K562 (cell line): ENCODE data around the gene ERBB3. TPM values are rescaled to one million over a fixed set of nuclear protein-coding genes. Genes with fewer than 3 reads are reported as not detected.

Experiments
- AFF4 ChIP-seq: sonication (generic); formaldehyde crosslinking; IDR thresholded peaks from 2 replicates; pipeline ENCODE4 v1.8.0; 2023; ENCODE audit warnings: mild to moderate bottlenecking, missing genetic modification reagents
- ARID1B ChIP-seq: fragments of 450-650 bp; IDR thresholded peaks from 2 replicates; pipeline ENCODE4 v1.6.1; 2016; ENCODE audit warnings: antibody characterized with exemption, mild to moderate bottlenecking, inconsistent platforms
- CHD2 ChIP-seq: IDR thresholded peaks from 2 replicates; pipeline ENCODE4 v1.6.1; 2011; ENCODE audit warnings: low read depth, low read length
- CTBP1 ChIP-seq: fragments of 450-650 bp; IDR thresholded peaks from 2 replicates; pipeline ENCODE4 v1.6.1; 2016; ENCODE audit warnings: borderline replicate concordance
- GATAD2B ChIP-seq: fragments of 450-650 bp; IDR thresholded peaks from 2 replicates; pipeline ENCODE4 v1.6.1; 2017; ENCODE audit warnings: mild to moderate bottlenecking, borderline replicate concordance
- MBD2 ChIP-seq: sonication (generic); IDR thresholded peaks from 2 replicates; pipeline ENCODE4 v1.6.1; 2016; ENCODE audit warnings: low read depth, borderline replicate concordance
- MEF2D ChIP-seq: conservative IDR thresholded peaks from 2 replicates; pipeline ENCODE4 v1.6.1; 2016; ENCODE audit warnings: low read depth, missing genetic modification characterization, missing compliant biosample characterization
- NCOR1 ChIP-seq: fragments of 450-650 bp; IDR thresholded peaks from 2 replicates; pipeline ENCODE4 v1.6.1; 2016; ENCODE audit warnings: mild to moderate bottlenecking, moderate library complexity
- NFRKB ChIP-seq: fragments of 450-650 bp; IDR thresholded peaks from 2 replicates; pipeline ENCODE4 v1.6.1; 2016; ENCODE audit warnings: low read depth
- NONO ChIP-seq, 2 experiments: fragments of 200-400 bp in 1 of 2; fragments of 450-650 bp in 1 of 2; formaldehyde crosslinking in 1 of 2; IDR thresholded peaks; 2 replicates each; pipeline ENCODE4 v1.6.1; 2017; ENCODE audit warnings: low read depth in 2 of 2, mild to moderate bottlenecking in 2 of 2, moderate library complexity in 2 of 2, low read length in 1 of 2
- PHF8 ChIP-seq: fragments of 200-600 bp; sonication (generic); IDR thresholded peaks from 2 replicates; pipeline ENCODE4 v1.6.1; 2012; ENCODE audit warnings: mixed run types, mild to moderate bottlenecking, inconsistent platforms, low read length, moderate library complexity, borderline replicate concordance
- PREB ChIP-seq: sonication (generic); formaldehyde crosslinking; IDR thresholded peaks from 2 replicates; pipeline ENCODE4 v1.8.1; 2023; ENCODE audit warnings: mild to moderate bottlenecking, missing genetic modification reagents
- SIX5 ChIP-seq, 2 experiments: IDR thresholded peaks; 2 replicates each; pipeline ENCODE4 v1.6.1; 2011; ENCODE audit warnings: low read length in 2 of 2, borderline replicate concordance in 1 of 2, low read depth in 1 of 2, mild to moderate bottlenecking in 1 of 2, moderate library complexity in 1 of 2; ENCODE audit not compliant: insufficient read depth in 1 of 2
- SPI1 ChIP-seq: IDR thresholded peaks from 2 replicates; pipeline ENCODE4 v1.6.1; 2011; ENCODE audit warnings: low read depth, low read length, control low read depth, borderline replicate concordance
- TOE1 ChIP-seq, 2 experiments: fragments of 450-650 bp in 1 of 2; sonication (generic) in 1 of 2; formaldehyde crosslinking in 1 of 2; IDR thresholded peaks; 2 replicates each; pipeline versions ENCODE4 v1.7.1 to v1.8.0; 2016 to 2022; ENCODE audit warnings: borderline replicate concordance in 2 of 2, mild to moderate bottlenecking in 2 of 2, antibody characterized with exemption in 1 of 2, inconsistent platforms in 1 of 2, low read depth in 1 of 2, missing genetic modification reagents in 1 of 2, moderate library complexity in 1 of 2
- ZNF232 ChIP-seq: sonication (generic); formaldehyde crosslinking; IDR thresholded peaks from 2 replicates; pipeline ENCODE4 v1.8.0; 2022; ENCODE audit warnings: mild to moderate bottlenecking, missing genetic modification reagents
- ZNF740 ChIP-seq, 3 experiments: fragments of 200-800 bp in 1 of 3; sonication (Bioruptor generic) in 1 of 3; sonication (generic) in 1 of 3; formaldehyde crosslinking in 1 of 3; IDR thresholded peaks; 2 replicates each; pipeline versions ENCODE4 v1.6.1 to v1.8.0; 2016 to 2022; ENCODE audit warnings: mild to moderate bottlenecking in 2 of 3, missing compliant biosample characterization in 2 of 3, missing genetic modification characterization in 2 of 3, missing genetic modification reagents in 1 of 3
- polyA plus RNA-seq, 8 experiments: library from polyadenylated mRNA; depleted of rRNA in 4 of 8; stranded (reverse) in 5 of 8; unstranded in 3 of 8; fragments of >200 nt; fragmentation: Nextera tagmentation in 2 of 8; fragmentation: Illumina TruSeq in 1 of 8; extraction: Ambion mirVana in 2 of 8; extraction: Trizol in 1 of 8; gene quantifications; 2 replicates each; pipeline versions ENCODE4 v1.2.1 to v1.2.3, GENCODE V29; 2011 to 2014; ENCODE audit warnings: inconsistent platforms in 1 of 8, missing spikeins in 1 of 8
- total RNA-seq, 7 experiments: library from RNA; depleted of rRNA in 6 of 7; stranded (reverse); fragments of >200 nt in 6 of 7; fragmentation: Illumina TruSeq in 2 of 7; extraction: Trizol in 2 of 7; gene quantifications; 2 replicates each; pipeline versions ENCODE4 v1.2.1 to v1.2.3, GENCODE V29; 2011 to 2021; ENCODE audit warnings: low replicate concordance in 1 of 7
- TF ChIP-seq, protein P1 (sequence below): fragments of 450-650 bp; formaldehyde crosslinking; IDR thresholded peaks from 2 replicates; pipeline ENCODE4 v1.4.0; 2020; ENCODE audit warnings: mild to moderate bottlenecking, moderate library complexity

The ERBB3 gene
- total and polyA plus RNA-seq, 9 of the 15 experiments (the other 6 are each of a cell fraction or from before 2014, with no cell fraction given), result 1.5 to 5.4 (median 3.8) TPM

GRCh38 chr12:56116267-56117081 is 36.5 kb downstream of the ERBB3 start, which contains the start of gene RPL41 (continued):
- TF ChIP-seq AFF4 (CRISPR knock-in tag) (peak; percentile 95), NFRKB (peak; percentile 100), GATAD2B (peak; percentile 86; the same call in 1 of the 2 replicates), TOE1 (IDR thresholded peaks at IDR 0.05; ENCODE audit: borderline replicate concordance) (peak; percentile 78), TOE1 (CRISPR knock-in tag; IDR thresholded peaks at IDR 0.05; ENCODE audit: borderline replicate concordance, low read depth) (no peak), CTBP1 (peak; percentile 50), ARID1B (peak; percentile 37), MBD2 (peak; percentile 88), CHD2 (no peak; the same call in none of the 2 replicates), SIX5 (IDR thresholded peaks at IDR 0.05; ENCODE audit: borderline replicate concordance in 1 of 2, insufficient read depth in 1 of 2, low read depth in 1 of 2, low read length in 2 of 2) (peak; percentile 55 to 72), MEF2D (tag) (0 out of 2 replicates have a peak, but pooled peaks have one; percentile 32), SPI1 (peak; percentile 93), NONO (IDR thresholded peaks at IDR 0.05; ENCODE audit: low read depth in 2 of 2, low read length in 1 of 2) (peak; percentile 46 to 65; a peak in 2 of 4 replicates), NCOR1 (peak; percentile 70), PHF8 (peak; percentile 96), ZNF232 (CRISPR knock-in tag) (peak; percentile 8; the same call in 1 of the 2 replicates), PREB (CRISPR knock-in tag) (no peak), ZNF740 (CRISPR knock-in tag; IDR thresholded peaks at IDR 0.05) (peak; percentile 100), ZNF740 (tag; IDR thresholded peaks at IDR 0.05) (peak in 1 of 2 experiments; percentile 100; a peak in 2 of 4 replicates)
- TF ChIP-seq, protein P1, sequence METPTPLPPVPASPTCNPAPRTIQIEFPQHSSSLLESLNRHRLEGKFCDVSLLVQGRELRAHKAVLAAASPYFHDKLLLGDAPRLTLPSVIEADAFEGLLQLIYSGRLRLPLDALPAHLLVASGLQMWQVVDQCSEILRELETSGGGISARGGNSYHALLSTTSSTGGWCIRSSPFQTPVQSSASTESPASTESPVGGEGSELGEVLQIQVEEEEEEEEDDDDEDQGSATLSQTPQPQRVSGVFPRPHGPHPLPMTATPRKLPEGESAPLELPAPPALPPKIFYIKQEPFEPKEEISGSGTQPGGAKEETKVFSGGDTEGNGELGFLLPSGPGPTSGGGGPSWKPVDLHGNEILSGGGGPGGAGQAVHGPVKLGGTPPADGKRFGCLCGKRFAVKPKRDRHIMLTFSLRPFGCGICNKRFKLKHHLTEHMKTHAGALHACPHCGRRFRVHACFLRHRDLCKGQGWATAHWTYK (CRISPR knock-in tag), result peak; percentile 85; the same call in 1 of the 2 replicates
